ENCODE data around the gene ANKRD39. TPM values are rescaled to one million over a fixed set of nuclear protein-coding genes. Genes with fewer than 3 reads are reported as not detected.

The ANKRD39 gene
- total RNA-seq, 2 experiments from 2014 or later, result 25.0 to 27.3 TPM

GRCh38 chr2:96826546-96827278, 31.1 kb downstream of the ANKRD39 start:
- Mint-ChIP-seq H3K36me3 (ENCODE audit: low read depth) (peaks cover 6% of the 10 kb centered on the region), H3K9me3 (no peaks in the 10 kb centered on the region), H3K27ac (no peak overlapping the region), H3K4me3 (no peak overlapping the region), H3K27me3 (ENCODE audit: low read depth) (no peaks in the 10 kb centered on the region), H3K4me1 (ENCODE audit: low read depth) (peaks cover 6% of the 10 kb centered on the region)
- DNase-seq, result no peak
- intact Hi-C loops (cut with micrococcal nuclease), result no loop called here
- CTCF ChIA-PET, result interaction anchor here (1.0 kb wide), 1 partner anchor 17 kb away, joined by 3 read pairs; the partner anchor contains the start of gene ANKRD23

DNA sequence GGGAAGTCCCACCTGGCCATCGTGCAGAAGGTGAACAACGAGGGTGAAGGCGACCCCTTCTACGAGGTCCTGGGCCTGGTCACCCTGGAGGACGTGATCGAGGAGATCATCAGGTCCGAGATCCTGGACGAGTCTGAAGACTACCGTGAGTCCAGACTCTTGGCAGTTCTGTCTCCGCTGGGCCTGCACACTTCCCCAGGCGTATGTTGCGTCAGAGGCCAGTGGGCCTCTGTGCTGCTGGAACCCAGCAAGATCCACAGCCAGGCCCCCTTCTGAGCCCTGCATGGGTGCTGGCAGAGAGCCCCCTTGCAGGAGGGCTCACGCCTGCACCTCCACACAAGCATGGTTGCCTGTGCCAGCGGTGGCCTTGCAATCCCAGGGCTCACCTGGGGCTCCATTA, 32.8 kb downstream of the ANKRD39 start:
- H3K4me1 Mint-ChIP-seq (ENCODE audit: low read depth), result peaks cover 23% of the 10 kb centered on the region
- peaks cover 7% of the 10 kb centered on the region for H3K36me3 Mint-ChIP-seq (ENCODE audit: low read depth)
- CTCF ChIA-PET, result interaction anchor here (0.6 kb wide), 1 partner anchor 21 kb away, joined by 3 read pairs; no protein-coding TSS in a partner anchor
- DNase-seq, result no peak
- no peaks in the 10 kb centered on the region for H3K9me3 Mint-ChIP-seq
- intact Hi-C loops (cut with micrococcal nuclease), result no loop called here
- no peak overlapping the region for H3K27ac Mint-ChIP-seq
- no peaks in the 10 kb centered on the region for H3K27me3 Mint-ChIP-seq (ENCODE audit: low read depth)
- H3K4me3 Mint-ChIP-seq, result no peak overlapping the region

DNA sequence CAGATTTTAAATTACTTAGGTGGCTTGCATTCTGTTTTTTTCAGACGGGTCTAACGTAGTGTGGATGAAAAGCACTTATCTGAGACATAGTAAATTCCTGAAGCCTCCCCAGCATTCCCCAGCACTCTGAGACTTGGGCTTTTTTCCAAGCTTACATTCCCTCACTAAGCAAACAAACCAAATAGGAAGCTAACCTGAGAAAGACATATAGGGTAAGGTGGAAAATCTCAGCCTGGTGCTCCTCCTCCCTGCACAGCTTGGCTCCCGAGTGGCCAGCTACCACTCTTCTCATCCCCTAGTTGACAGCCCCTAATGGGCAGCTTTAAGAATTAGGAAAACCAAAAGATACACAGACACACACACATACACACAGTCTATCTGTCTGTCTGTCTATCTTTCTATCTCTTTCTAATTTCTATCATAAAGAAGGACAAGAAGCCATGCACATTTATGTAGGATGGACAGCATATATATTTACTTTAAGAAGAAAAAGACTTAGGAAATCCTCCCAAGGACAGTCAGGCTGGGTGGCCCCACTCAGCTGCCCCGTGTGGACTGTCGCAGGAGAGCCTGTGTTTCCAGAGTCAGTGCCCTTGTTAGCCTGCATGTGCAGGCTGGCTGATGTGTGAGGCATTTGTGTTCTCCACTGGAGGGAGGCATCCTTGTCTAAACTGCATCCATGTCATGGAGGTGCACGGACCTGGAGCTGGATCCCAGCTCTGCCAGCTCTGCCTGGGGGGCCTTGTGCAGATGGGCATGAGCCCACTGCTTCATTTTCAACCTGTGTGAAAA, 33.5 kb downstream of the ANKRD39 start:
- H3K4me1 Mint-ChIP-seq (ENCODE audit: low read depth), result peaks cover 31% of the 10 kb centered on the region
- no peaks in the 10 kb centered on the region for H3K9me3 Mint-ChIP-seq
- H3K27me3 Mint-ChIP-seq (ENCODE audit: low read depth), result no peaks in the 10 kb centered on the region
- intact Hi-C loops (cut with micrococcal nuclease), result no loop called here
- no peak for DNase-seq
- peaks cover 7% of the 10 kb centered on the region for H3K36me3 Mint-ChIP-seq (ENCODE audit: low read depth)
- H3K4me3 Mint-ChIP-seq, result no peak overlapping the region
- H3K27ac Mint-ChIP-seq, result no peak overlapping the region
- CTCF ChIA-PET, result no interaction called here

DNA sequence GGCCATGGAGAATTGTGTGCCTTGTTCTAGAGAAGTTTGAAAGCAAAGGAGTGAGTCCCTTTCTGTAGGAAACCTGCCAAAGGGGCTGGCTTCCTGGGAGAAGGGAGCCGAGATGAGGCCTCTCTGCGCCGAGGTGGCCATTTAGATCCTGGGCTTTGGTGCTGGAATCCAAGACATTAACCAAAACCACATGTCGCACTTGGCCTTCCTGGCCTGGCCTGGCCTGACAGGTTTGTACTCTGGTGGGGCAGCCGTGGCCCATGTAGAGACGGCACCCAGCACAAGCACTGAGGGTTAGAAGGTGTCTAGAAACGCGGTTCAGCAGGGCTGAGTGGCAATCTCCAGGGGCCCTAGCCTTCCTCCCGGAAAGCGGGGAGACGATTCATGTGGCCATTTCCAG, 34.6 kb downstream of the ANKRD39 start:
- peaks cover 5% of the 10 kb centered on the region for H3K36me3 Mint-ChIP-seq (ENCODE audit: low read depth)
- CTCF ChIA-PET, result interaction anchor here (1.4 kb wide), 1 partner anchor 289 kb away, joined by 4 read pairs; no protein-coding TSS in a partner anchor
- H3K27ac Mint-ChIP-seq, result no peak overlapping the region
- intact Hi-C loops (cut with micrococcal nuclease), result no loop called here
- no peaks in the 10 kb centered on the region for H3K27me3 Mint-ChIP-seq (ENCODE audit: low read depth)
- H3K4me3 Mint-ChIP-seq, result no peak overlapping the region
- no peaks in the 10 kb centered on the region for H3K9me3 Mint-ChIP-seq
- no peak for DNase-seq
- peaks cover 41% of the 10 kb centered on the region for H3K4me1 Mint-ChIP-seq (ENCODE audit: low read depth)

GRCh38 chr2:96822786-96823185, 35.0 kb downstream of the ANKRD39 start:
- Mint-ChIP-seq H3K4me1 (ENCODE audit: low read depth) (peaks cover 46% of the 10 kb centered on the region), H3K36me3 (ENCODE audit: low read depth) (peaks cover 5% of the 10 kb centered on the region), H3K27me3 (ENCODE audit: low read depth) (no peaks in the 10 kb centered on the region), H3K4me3 (no peak overlapping the region), H3K9me3 (no peaks in the 10 kb centered on the region), H3K27ac (no peak overlapping the region)
- no peak for DNase-seq
- CTCF ChIA-PET, result interaction anchor here (1.4 kb wide), 1 partner anchor 289 kb away, joined by 4 read pairs; no protein-coding TSS in a partner anchor
- intact Hi-C loops (cut with micrococcal nuclease), result no loop called here

- no peaks in the 10 kb centered on the region for H3K9me3 Mint-ChIP-seq
- no peak overlapping the region for H3K4me3 Mint-ChIP-seq
- intact Hi-C loops (cut with micrococcal nuclease), result no loop called here
- CTCF ChIA-PET, result interaction anchor here (0.9 to 1.7 kb wide), 5 partner anchors 18 to 92 kb away, joined by 3 to 6 read pairs (median 3); partner anchors contain the start of gene ANKRD39
- no peak for DNase-seq
- H3K4me1 Mint-ChIP-seq (ENCODE audit: low read depth), result peaks cover 51% of the 10 kb centered on the region
- peaks cover 6% of the 10 kb centered on the region for H3K36me3 Mint-ChIP-seq (ENCODE audit: low read depth)
- no peak overlapping the region for H3K27ac Mint-ChIP-seq
- no peaks in the 10 kb centered on the region for H3K27me3 Mint-ChIP-seq (ENCODE audit: low read depth)
Observed at GRCh38 chr2:96821113-96821675, 36.6 kb downstream of the ANKRD39 start.

- peaks cover 6% of the 10 kb centered on the region for H3K36me3 Mint-ChIP-seq (ENCODE audit: low read depth)
- no peaks in the 10 kb centered on the region for H3K9me3 Mint-ChIP-seq
- peaks cover 57% of the 10 kb centered on the region for H3K4me1 Mint-ChIP-seq (ENCODE audit: low read depth)
- no peaks in the 10 kb centered on the region for H3K27me3 Mint-ChIP-seq (ENCODE audit: low read depth)
- intact Hi-C loops (cut with micrococcal nuclease), result loop anchor here (5.0 kb wide), 2 partner anchors 142 to 498 kb away; no protein-coding TSS in a partner anchor
- CTCF ChIA-PET, result interaction anchor here (0.7 to 4.0 kb wide), 9 partner anchors 15 to 142 kb away, joined by 3 to 20 read pairs (median 4); partner anchors contain the start of gene ANKRD39
- no peak overlapping the region for H3K27ac Mint-ChIP-seq
- no peak overlapping the region for H3K4me3 Mint-ChIP-seq
- DNase-seq, result no peak
Observed at GRCh38 chr2:96819876-96820511, 37.8 kb downstream of the ANKRD39 start.

GRCh38 chr2:96819128-96819875, 38.5 kb downstream of the ANKRD39 start:
- intact Hi-C loops (cut with micrococcal nuclease), result loop anchor here (5.0 kb wide), 2 partner anchors 143 to 497 kb away; no protein-coding TSS in a partner anchor
- no peaks in the 10 kb centered on the region for H3K9me3 Mint-ChIP-seq
- no peak overlapping the region for H3K27ac Mint-ChIP-seq
- H3K27me3 Mint-ChIP-seq (ENCODE audit: low read depth), result no peaks in the 10 kb centered on the region
- CTCF ChIA-PET, result interaction anchor here (0.7 to 4.0 kb wide), 8 partner anchors 16 to 142 kb away, joined by 3 to 20 read pairs (median 4); partner anchors contain the start of gene ANKRD39
- no peak for DNase-seq
- peak overlapping the region; percentile 77 for H3K4me3 Mint-ChIP-seq
- peaks cover 59% of the 10 kb centered on the region for H3K4me1 Mint-ChIP-seq (ENCODE audit: low read depth)
- peaks cover 6% of the 10 kb centered on the region for H3K36me3 Mint-ChIP-seq (ENCODE audit: low read depth)

DNA sequence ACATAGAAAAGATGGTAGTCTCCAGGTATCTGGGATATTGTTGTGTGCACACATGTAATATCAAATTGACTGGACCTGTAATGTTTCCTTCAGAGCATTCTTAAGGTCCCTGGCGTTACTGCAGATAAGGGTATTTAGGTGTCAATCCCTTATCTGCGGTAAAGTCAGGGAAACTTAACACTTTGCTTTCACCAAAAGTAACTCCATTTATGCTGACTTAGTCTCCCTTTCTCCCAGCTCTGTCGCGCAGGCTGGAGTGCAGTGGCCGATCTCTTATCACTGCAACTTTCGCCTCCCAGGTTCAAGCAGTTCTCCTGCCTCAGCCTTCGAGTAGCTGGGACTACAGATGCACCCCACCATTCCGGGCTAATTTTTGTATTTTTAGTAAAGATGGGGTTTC, 39.9 kb downstream of the ANKRD39 start:
- H3K36me3 Mint-ChIP-seq (ENCODE audit: low read depth), result peaks cover 6% of the 10 kb centered on the region
- CTCF ChIA-PET, result interaction anchor here (0.6 to 4.0 kb wide), 3 partner anchors 10 to 295 kb away, joined by 3 to 20 read pairs (median 3); partner anchors contain the start of gene ANKRD36
- no peak for DNase-seq
- H3K4me3 Mint-ChIP-seq, result peak overlapping the region; percentile 77
- peaks cover 59% of the 10 kb centered on the region for H3K4me1 Mint-ChIP-seq (ENCODE audit: low read depth)
- H3K9me3 Mint-ChIP-seq, result no peaks in the 10 kb centered on the region
- no peak overlapping the region for H3K27ac Mint-ChIP-seq
- intact Hi-C loops (cut with micrococcal nuclease), result loop anchor here (2.0 to 5.0 kb wide), 4 partner anchors 21 to 496 kb away; partner anchors contain the start of gene ANKRD36
- H3K27me3 Mint-ChIP-seq (ENCODE audit: low read depth), result no peaks in the 10 kb centered on the region

DNA sequence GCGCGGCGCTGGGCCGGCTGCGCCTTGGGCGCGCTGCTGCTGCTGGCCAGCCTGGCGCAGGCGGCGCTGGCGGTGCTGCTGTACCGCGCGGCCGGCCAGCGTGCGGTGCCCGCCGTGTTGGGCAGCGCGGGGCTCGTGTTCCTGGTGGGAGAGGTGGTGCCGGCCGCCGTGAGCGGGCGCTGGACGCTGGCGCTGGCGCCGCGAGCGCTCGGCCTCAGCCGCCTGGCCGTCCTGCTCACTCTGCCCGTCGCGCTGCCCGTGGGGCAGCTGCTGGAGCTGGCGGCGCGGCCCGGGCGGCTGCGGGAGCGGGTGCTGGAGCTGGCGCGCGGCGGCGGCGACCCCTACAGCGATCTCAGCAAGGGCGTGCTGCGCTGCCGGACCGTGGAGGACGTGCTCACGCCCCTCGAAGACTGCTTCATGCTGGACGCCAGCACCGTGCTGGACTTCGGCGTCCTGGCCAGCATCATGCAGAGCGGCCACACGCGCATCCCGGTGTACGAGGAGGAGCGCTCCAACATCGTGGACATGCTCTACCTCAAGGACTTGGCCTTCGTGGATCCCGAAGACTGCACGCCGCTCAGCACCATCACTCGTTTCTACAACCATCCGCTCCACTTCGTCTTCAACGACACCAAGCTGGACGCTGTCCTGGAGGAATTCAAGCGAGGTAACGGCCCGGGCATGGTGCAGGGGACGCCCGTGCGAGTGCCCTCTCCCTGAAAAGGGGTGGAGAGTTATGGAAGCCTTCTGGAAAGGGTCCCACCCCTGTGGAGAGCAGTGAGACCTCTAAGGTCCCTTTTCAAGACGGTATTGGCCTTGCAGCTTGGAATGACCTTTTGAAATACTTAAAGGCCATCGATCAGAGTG, 40.7 kb downstream of the ANKRD39 start:
- intact Hi-C loops (cut with micrococcal nuclease), result loop anchor here (1.0 to 5.0 kb wide), 8 partner anchors 22 to 495 kb away; partner anchors contain the start of genes ANKRD36, ANKRD39, CNNM4 and KANSL3
- no peak overlapping the region for H3K27ac Mint-ChIP-seq
- CTCF ChIA-PET, result interaction anchor here (1.1 to 4.0 kb wide), 3 partner anchors 14 to 134 kb away, joined by 3 to 20 read pairs (median 6); no protein-coding TSS in a partner anchor
- H3K9me3 Mint-ChIP-seq, result no peaks in the 10 kb centered on the region
- H3K36me3 Mint-ChIP-seq (ENCODE audit: low read depth), result peaks cover 6% of the 10 kb centered on the region
- no peaks in the 10 kb centered on the region for H3K27me3 Mint-ChIP-seq (ENCODE audit: low read depth)
- no peak for DNase-seq
- peaks cover 59% of the 10 kb centered on the region for H3K4me1 Mint-ChIP-seq (ENCODE audit: low read depth)
- H3K4me3 Mint-ChIP-seq, result peak overlapping the region; percentile 77
